Neural cell (in vitro differentiated cells): ENCODE measurements around the gene TRPV3. TPM values are rescaled to one million over a fixed set of nuclear protein-coding genes. Genes with fewer than 3 reads are reported as not detected.

Source experiments
- H2AFZ ChIP-seq: fragments of 200-600, 300-800 bp; sonication (generic), shearing (Covaris generic); 2 replicates; pipeline ENCODE4 v1.6.0; 2014; ENCODE audit warnings: low read depth, mild to moderate bottlenecking, antibody characterized with exemption, low read length, moderate library complexity
- H3F3A ChIP-seq: fragments of 200-600 bp; shearing (Covaris generic); 2 replicates; pipeline ENCODE4 v1.6.1; 2016; ENCODE audit warnings: mild to moderate bottlenecking, moderate library complexity, mixed read lengths, antibody characterized with exemption, low read length; ENCODE audit not compliant: insufficient read depth, poor library complexity, severe bottlenecking
- H3K27ac ChIP-seq: fragments of 200-600, 300-800 bp; sonication (generic), shearing (Covaris generic); 2 replicates; pipeline ENCODE4 v1.5.1; 2014; ENCODE audit warnings: mild to moderate bottlenecking, low read length, moderate library complexity
- H3K27me3 ChIP-seq: fragments of 300-800, 200-600 bp; sonication (generic), shearing (Covaris generic); 2 replicates; pipeline ENCODE4 v1.6.0; 2014; ENCODE audit warnings: mild to moderate bottlenecking, low read depth, low read length, moderate library complexity; ENCODE audit not compliant: insufficient read depth
- H3K36me3 ChIP-seq: fragments of 300-800, 200-600 bp; sonication (generic), shearing (Covaris generic); 2 replicates; pipeline ENCODE4 v1.5.1; 2014; ENCODE audit warnings: mild to moderate bottlenecking, antibody characterized with exemption, low read length, moderate library complexity; ENCODE audit not compliant: insufficient read depth
- H3K4me2 ChIP-seq: fragments of 300-800, 200-600 bp; sonication (generic), shearing (Covaris generic); 2 replicates; pipeline ENCODE4 v1.6.0; 2014; ENCODE audit warnings: mild to moderate bottlenecking, low read length
- H3K4me3 ChIP-seq: fragments of 300-800, 200-600 bp; sonication (generic), shearing (Covaris generic); 2 replicates; pipeline ENCODE4 v1.5.1; 2014; ENCODE audit warnings: mild to moderate bottlenecking, low read length, moderate library complexity
- H3K79me2 ChIP-seq: fragments of 200-600 bp; shearing (Covaris generic); replicated peaks from 2 replicates; pipeline ENCODE4 v1.6.0; 2014; ENCODE audit warnings: mild to moderate bottlenecking, low read length, moderate library complexity; ENCODE audit not compliant: insufficient read depth
- H3K9ac ChIP-seq: fragments of 300-800, 200-600 bp; sonication (generic), shearing (Covaris generic); 2 replicates; pipeline ENCODE4 v1.6.1; 2016; ENCODE audit warnings: mild to moderate bottlenecking, low read length, mixed read lengths
- H3K9me2 ChIP-seq: fragments of 200-600 bp; shearing (Covaris generic); 2 replicates; pipeline ENCODE4 v1.6.1; 2016; ENCODE audit warnings: mild to moderate bottlenecking, low read length, mixed read lengths; ENCODE audit not compliant: insufficient read depth
- H3K9me3 ChIP-seq: fragments of 200-600, 300-800 bp; sonication (generic), shearing (Covaris generic); 2 replicates; pipeline ENCODE4 v1.6.1; 2016; ENCODE audit warnings: mild to moderate bottlenecking, mixed run types, low read length, moderate library complexity, mixed read lengths
- H4K20me1 ChIP-seq: fragments of 200-600 bp; shearing (Covaris generic); 2 replicates; pipeline ENCODE4 v1.6.1; 2016; ENCODE audit warnings: mild to moderate bottlenecking, mixed run types; ENCODE audit not compliant: insufficient read depth
- CTCF ChIP-seq: fragments of 450-650 bp; IDR thresholded peaks from 2 replicates; pipeline ENCODE4 v1.5.1; 2014; ENCODE audit warnings: antibody characterized with exemption, mild to moderate bottlenecking, moderate library complexity; ENCODE audit not compliant: poor library complexity, severe bottlenecking
- EP300 ChIP-seq: fragments of 450-650 bp; conservative IDR thresholded peaks from 2 replicates; pipeline ENCODE4 v1.6.1; 2014; ENCODE audit warnings: antibody characterized with exemption, mild to moderate bottlenecking, moderate library complexity; ENCODE audit not compliant: poor library complexity, severe bottlenecking
- EZH2 ChIP-seq: fragments of 200-600, 300-800 bp; shearing (Covaris generic), sonication (generic); IDR thresholded peaks from 2 replicates; pipeline ENCODE4 v1.6.1; 2014; ENCODE audit warnings: antibody characterized with exemption, low read length, borderline replicate concordance, mild to moderate bottlenecking; ENCODE audit not compliant: insufficient read depth, poor library complexity, severe bottlenecking
- MXI1 ChIP-seq: fragments of 450-650 bp; conservative IDR thresholded peaks from 2 replicates; pipeline ENCODE4 v1.6.1; 2014; ENCODE audit warnings: antibody characterized with exemption, mild to moderate bottlenecking; ENCODE audit not compliant: poor library complexity, severe bottlenecking
- POLR2AphosphoS5 ChIP-seq: IDR thresholded peaks from 2 replicates; pipeline ENCODE4 v1.6.1; 2012
- RAD21 ChIP-seq: fragments of 450-650 bp; conservative IDR thresholded peaks from 2 replicates; pipeline ENCODE4 v1.6.1; 2014; ENCODE audit warnings: antibody characterized with exemption, mild to moderate bottlenecking, moderate library complexity
- SMC3 ChIP-seq: fragments of 450-650 bp; conservative IDR thresholded peaks from 2 replicates; pipeline ENCODE4 v1.6.1; 2014; ENCODE audit warnings: antibody characterized with exemption, mild to moderate bottlenecking, moderate library complexity; ENCODE audit not compliant: poor library complexity
- TAF1 ChIP-seq: IDR thresholded peaks from 2 replicates; pipeline ENCODE4 v1.6.1; 2012; ENCODE audit warnings: low read depth
- polyA plus RNA-seq: library from polyadenylated mRNA; depleted of rRNA; stranded (reverse); fragments of >200 nt; gene quantifications from 2 replicates; pipeline ENCODE4 v1.2.3, GENCODE V29; 2014
- TF ChIP-seq, protein P1 (sequence below): IDR thresholded peaks from 2 replicates; pipeline ENCODE4 v1.6.1; 2012; ENCODE audit warnings: borderline replicate concordance

The TRPV3 gene
- polyA plus RNA-seq, 1 donor from 2014 or later = 0.19 TPM

DNA sequence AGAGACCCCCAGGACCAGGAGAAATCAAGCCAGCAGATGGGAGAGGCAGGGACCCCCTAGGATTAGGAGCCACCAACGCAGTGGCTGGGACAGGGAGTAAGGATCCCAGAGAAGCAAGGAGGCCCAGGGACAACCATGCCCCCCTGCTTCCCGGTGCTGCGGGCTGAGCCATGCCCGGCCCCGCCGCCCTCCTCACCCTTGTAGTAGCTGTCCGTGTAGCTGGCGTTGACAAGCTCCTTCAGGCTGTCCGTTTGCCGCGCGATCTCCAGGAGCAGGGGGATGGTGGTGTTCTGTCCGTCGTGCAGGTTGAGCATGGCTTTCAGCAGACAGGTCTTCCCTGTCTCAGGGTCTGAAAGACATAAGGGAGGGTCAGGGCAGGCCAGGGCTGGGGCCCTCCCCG lies 33.2 kb upstream of the TRPV3 start:
- no peak overlapping the region for H2AFZ ChIP-seq
- no peaks in the 10 kb centered on the region for H3K27me3 ChIP-seq
- no peak overlapping the region for H3K4me2 ChIP-seq
- no peaks in the 10 kb centered on the region for H4K20me1 ChIP-seq
- TF ChIP-seq TAF1 (no peak), MXI1 (no peak), EP300 (no peak), POLR2AphosphoS5 (no peak), CTCF (no peak), EZH2 (no peak), RAD21 (no peak), SMC3 (no peak)
- TF ChIP-seq, protein P1, sequence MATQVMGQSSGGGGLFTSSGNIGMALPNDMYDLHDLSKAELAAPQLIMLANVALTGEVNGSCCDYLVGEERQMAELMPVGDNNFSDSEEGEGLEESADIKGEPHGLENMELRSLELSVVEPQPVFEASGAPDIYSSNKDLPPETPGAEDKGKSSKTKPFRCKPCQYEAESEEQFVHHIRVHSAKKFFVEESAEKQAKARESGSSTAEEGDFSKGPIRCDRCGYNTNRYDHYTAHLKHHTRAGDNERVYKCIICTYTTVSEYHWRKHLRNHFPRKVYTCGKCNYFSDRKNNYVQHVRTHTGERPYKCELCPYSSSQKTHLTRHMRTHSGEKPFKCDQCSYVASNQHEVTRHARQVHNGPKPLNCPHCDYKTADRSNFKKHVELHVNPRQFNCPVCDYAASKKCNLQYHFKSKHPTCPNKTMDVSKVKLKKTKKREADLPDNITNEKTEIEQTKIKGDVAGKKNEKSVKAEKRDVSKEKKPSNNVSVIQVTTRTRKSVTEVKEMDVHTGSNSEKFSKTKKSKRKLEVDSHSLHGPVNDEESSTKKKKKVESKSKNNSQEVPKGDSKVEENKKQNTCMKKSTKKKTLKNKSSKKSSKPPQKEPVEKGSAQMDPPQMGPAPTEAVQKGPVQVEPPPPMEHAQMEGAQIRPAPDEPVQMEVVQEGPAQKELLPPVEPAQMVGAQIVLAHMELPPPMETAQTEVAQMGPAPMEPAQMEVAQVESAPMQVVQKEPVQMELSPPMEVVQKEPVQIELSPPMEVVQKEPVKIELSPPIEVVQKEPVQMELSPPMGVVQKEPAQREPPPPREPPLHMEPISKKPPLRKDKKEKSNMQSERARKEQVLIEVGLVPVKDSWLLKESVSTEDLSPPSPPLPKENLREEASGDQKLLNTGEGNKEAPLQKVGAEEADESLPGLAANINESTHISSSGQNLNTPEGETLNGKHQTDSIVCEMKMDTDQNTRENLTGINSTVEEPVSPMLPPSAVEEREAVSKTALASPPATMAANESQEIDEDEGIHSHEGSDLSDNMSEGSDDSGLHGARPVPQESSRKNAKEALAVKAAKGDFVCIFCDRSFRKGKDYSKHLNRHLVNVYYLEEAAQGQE = no peak
- no peaks in the 10 kb centered on the region for H3K36me3 ChIP-seq
- H3K9ac ChIP-seq = no peak overlapping the region
- H3K79me2 ChIP-seq = no peaks in the 10 kb centered on the region
- no peaks in the 10 kb centered on the region for H3K9me2 ChIP-seq
- H3K4me3 ChIP-seq = no peak overlapping the region
- H3F3A ChIP-seq = no peaks in the 10 kb centered on the region
- no peak overlapping the region for H3K27ac ChIP-seq
- no peaks in the 10 kb centered on the region for H3K9me3 ChIP-seq

DNA sequence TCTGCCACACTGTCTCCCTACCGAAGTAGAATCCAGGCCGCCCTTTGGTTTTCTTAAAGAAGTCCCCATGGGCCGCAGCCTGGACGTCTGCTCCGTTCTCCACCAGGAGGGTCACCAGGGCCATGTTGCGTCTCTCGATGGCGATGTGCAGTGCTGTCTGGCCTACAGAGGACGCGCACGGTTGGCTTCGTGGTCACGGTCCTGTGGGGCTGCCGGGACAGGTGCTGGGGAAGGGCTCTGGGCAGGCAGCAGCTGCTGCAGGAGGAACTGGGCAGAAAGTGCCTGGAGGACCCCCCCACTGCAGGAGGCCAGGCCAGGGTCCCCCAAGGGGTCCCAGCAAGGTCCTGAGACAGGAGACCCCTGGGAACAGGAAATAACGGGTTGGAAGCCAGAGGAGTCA lies 32.6 kb upstream of the TRPV3 start:
- H3F3A ChIP-seq = no peaks in the 10 kb centered on the region
- TF ChIP-seq RAD21 = no peak
- TF ChIP-seq SMC3 = no peak
- TF ChIP-seq MXI1 = no peak
- no peak for TF ChIP-seq CTCF
- TF ChIP-seq, protein P1 = no peak
- no peak for TF ChIP-seq TAF1
- TF ChIP-seq POLR2AphosphoS5 = no peak
- TF ChIP-seq EZH2 = no peak
- TF ChIP-seq EP300 = no peak
- no peak overlapping the region for H3K27ac ChIP-seq
- no peaks in the 10 kb centered on the region for H3K36me3 ChIP-seq
- H3K9me2 ChIP-seq = no peaks in the 10 kb centered on the region
- H3K9ac ChIP-seq = no peak overlapping the region
- H3K4me3 ChIP-seq = no peak overlapping the region
- H2AFZ ChIP-seq = no peak overlapping the region
- no peaks in the 10 kb centered on the region for H4K20me1 ChIP-seq
- no peaks in the 10 kb centered on the region for H3K9me3 ChIP-seq
- H3K79me2 ChIP-seq = no peaks in the 10 kb centered on the region
- H3K4me2 ChIP-seq = no peak overlapping the region
- no peaks in the 10 kb centered on the region for H3K27me3 ChIP-seq
